ENCODE results near the gene CFAP20. TPM values are rescaled to one million over a fixed set of nuclear protein-coding genes. Genes with fewer than 3 reads are reported as not detected.
"Not testable (repeated sequence)": the region's sequence is repeated elsewhere in the genome, so short reads cannot be mapped to it uniquely, and the experiment has no call there.

The CFAP20 gene
- total RNA-seq, 4 donors from 2014 or later: 28.6 to 85.4 (median 60.7) TPM

GRCh38 chr16:58076514-58076913, 52.7 kb downstream of the CFAP20 start:
- DNase-seq (ENCODE audit: low spot score in 2 of 2): no peak
- WGBS: 95% methylated on average over 1 of the region's 1 CpG
- TF ChIP-seq POLR2AphosphoS5 (IDR thresholded peaks at IDR 0.05): no peak
- TF ChIP-seq CTCF (IDR thresholded peaks at IDR 0.05): no peak
- TF ChIP-seq POLR2A (IDR thresholded peaks at IDR 0.05): no peak
- no peak for TF ChIP-seq EP300 (IDR thresholded peaks at IDR 0.05)
- Histone ChIP-seq H3K27me3 (no peaks in the 10 kb centered on the region), H3K27ac (no peak overlapping the region), H3K9me3 (no peaks in the 10 kb centered on the region), H3K4me1 (no peaks in the 10 kb centered on the region), H3K4me3 (no peak overlapping the region), H3K36me3 (no peaks in the 10 kb centered on the region)

GRCh38 chr16:58074657-58075056, 54.5 kb downstream of the CFAP20 start:
- no peaks in the 10 kb centered on the region for H3K4me1 ChIP-seq
- H3K36me3 ChIP-seq: no peaks in the 10 kb centered on the region
- no peak overlapping the region for H3K27ac ChIP-seq
- no peaks in the 10 kb centered on the region for H3K9me3 ChIP-seq
- H3K4me3 ChIP-seq: no peak overlapping the region
- 83% methylated on average over 4 of the region's 4 CpGs for WGBS
- no peak for DNase-seq (ENCODE audit: low spot score in 2 of 2)
- no peaks in the 10 kb centered on the region for H3K27me3 ChIP-seq
- no peak for TF ChIP-seq POLR2A (IDR thresholded peaks at IDR 0.05)
- no peak for TF ChIP-seq CTCF (IDR thresholded peaks at IDR 0.05)
- no peak for TF ChIP-seq EP300 (IDR thresholded peaks at IDR 0.05)
- TF ChIP-seq POLR2AphosphoS5 (IDR thresholded peaks at IDR 0.05): no peak

- not testable (repeated sequence) for H3K27ac ChIP-seq; H3K4me1 ChIP-seq; H3K4me3 ChIP-seq; DNase-seq (ENCODE audit: low spot score in 2 of 2); H3K9me3 ChIP-seq; H3K27me3 ChIP-seq; H3K36me3 ChIP-seq
- 98% methylated on average over 2 of the region's 2 CpGs for WGBS
Observed at GRCh38 chr16:58073086-58073485, 56.1 kb downstream of the CFAP20 start.

GRCh38 chr16:58072134-58072533, 57.0 kb downstream of the CFAP20 start:
- WGBS: 89% methylated on average over 5 of the region's 5 CpGs

GRCh38 chr16:58070585-58070984, 58.6 kb downstream of the CFAP20 start:
- TF ChIP-seq EP300 (IDR thresholded peaks at IDR 0.05) (no peak), CTCF (IDR thresholded peaks at IDR 0.05) (no peak), POLR2A (IDR thresholded peaks at IDR 0.05) (no peak), POLR2AphosphoS5 (IDR thresholded peaks at IDR 0.05) (no peak)
- Histone ChIP-seq H3K27me3 (no peaks in the 10 kb centered on the region), H3K4me3 (no peak overlapping the region), H3K4me1 (no peaks in the 10 kb centered on the region), H3K9me3 (no peaks in the 10 kb centered on the region), H3K36me3 (no peaks in the 10 kb centered on the region), H3K27ac (no peak overlapping the region)
- WGBS: 100% methylated on average over 3 of the region's 4 CpGs
- DNase-seq (ENCODE audit: low spot score in 2 of 2): no peak

More at GRCh38 chr16:58072134-58072533, 57.0 kb downstream of the CFAP20 start:
- H3K9me3 ChIP-seq; H3K27ac ChIP-seq; H3K27me3 ChIP-seq; H3K4me1 ChIP-seq; H3K4me3 ChIP-seq; H3K36me3 ChIP-seq; DNase-seq (ENCODE audit: low spot score in 2 of 2): not testable (repeated sequence)

Other genes starting within 250 kb of the CFAP20 start
- under 1 TPM in 1 of 4 donors, not detected in 3; 0.08 TPM for gene CNGB1, start 158.3 kb downstream of the CFAP20 start, total RNA-seq
- gene ZNF319, start 128.7 kb downstream of the CFAP20 start, total RNA-seq: 10 to 100 TPM in 3 of 4 donors, 1 to 10 TPM in 1; 4.2 to 16.6 (median 11.6) TPM
- 10 to 100 TPM; 16.1 to 36.5 (median 19.8) TPM for gene USB1, start 128.0 kb downstream of the CFAP20 start, total RNA-seq
- 1 to 10 TPM; 5.7 to 10.0 (median 8.2) TPM for gene MMP15, start 103.6 kb downstream of the CFAP20 start, total RNA-seq
- gene CSNK2A2, start 68.7 kb upstream of the CFAP20 start, total RNA-seq: 100 to 1,000 TPM in 1 of 4 donors, 10 to 100 TPM in 3; 53.3 to 112 (median 70.0) TPM
- gene PRSS54, start 165.6 kb upstream of the CFAP20 start, total RNA-seq: not detected

All from suprapubic skin (tissue), 4 donors.